Ishikawa (cell line): ENCODE measurements around the gene CROCC2.

Experiments
- CEBPB ChIP-seq: IDR thresholded peaks from 2 replicates; pipeline ENCODE4 v1.6.1; 2012
- CREB1 ChIP-seq: IDR thresholded peaks from 2 replicates; pipeline ENCODE4 v1.6.1; 2012; ENCODE audit warnings: low read depth
- EP300 ChIP-seq: IDR thresholded peaks from 2 replicates; pipeline ENCODE4 v1.6.1; 2012; ENCODE audit warnings: borderline replicate concordance
- FOXM1 ChIP-seq: IDR thresholded peaks from 2 replicates; pipeline ENCODE4 v1.6.1; 2012; ENCODE audit warnings: low read depth, borderline replicate concordance
- MAX ChIP-seq: IDR thresholded peaks from 2 replicates; pipeline ENCODE4 v1.6.1; 2012
- NFIC ChIP-seq: IDR thresholded peaks from 2 replicates; pipeline ENCODE4 v1.6.1; 2012
- RAD21 ChIP-seq: IDR thresholded peaks from 2 replicates; pipeline ENCODE4 v1.6.1; 2012; ENCODE audit warnings: low read depth
- REST ChIP-seq: IDR thresholded peaks from 2 replicates; pipeline ENCODE4 v1.6.1; 2012; ENCODE audit warnings: low read depth, mild to moderate bottlenecking
- TAF1 ChIP-seq: IDR thresholded peaks from 2 replicates; pipeline ENCODE4 v1.6.1; 2012; ENCODE audit warnings: low read depth, mild to moderate bottlenecking
- TEAD4 ChIP-seq: IDR thresholded peaks from 2 replicates; pipeline ENCODE4 v1.6.1; 2012
- USF1 ChIP-seq: IDR thresholded peaks from 2 replicates; pipeline ENCODE4 v1.6.1; 2012
- YY1 ChIP-seq: IDR thresholded peaks from 2 replicates; pipeline ENCODE4 v1.6.1; 2012; ENCODE audit warnings: low read depth

- no peak for TF ChIP-seq CEBPB
- TF ChIP-seq REST, result no peak
- no peak for TF ChIP-seq MAX
- no peak for TF ChIP-seq EP300
- TF ChIP-seq YY1, result no peak
- TF ChIP-seq FOXM1, result no peak
- no peak for TF ChIP-seq TEAD4
- TF ChIP-seq USF1, result no peak
- TF ChIP-seq TAF1, result no peak
- no peak for TF ChIP-seq NFIC
- TF ChIP-seq CREB1, result no peak
- TF ChIP-seq RAD21, result no peak
Measured at GRCh38 chr2:241007111-241007510, 101.0 kb downstream of the CROCC2 start.
